Left lung (tissue), 10 donors: ENCODE measurements around the gene ARL4A. TPM values are rescaled to one million over a fixed set of nuclear protein-coding genes. Genes with fewer than 3 reads are reported as not detected.

ENCODE experiments used
- ATAC-seq: fragments of 200-7000 bp; cut with Tn5 transposase; one replicate; pipeline ENCODE4 v1.9.1; 2020; ENCODE audit warnings: moderate library complexity
- DNase-seq, 4 donors: peaks; one replicate each; pipeline ENCODE4 v3.0.0-alpha.2; 2013 to 2020
- H3K27ac ChIP-seq, 2 donors: fragments of 200-600 bp; sonication (generic) in 1 of 2; one replicate each; pipeline versions ENCODE4 v1.5.0 to v1.8.0; 2020 to 2021
- H3K27me3 ChIP-seq, 2 donors: fragments of 200-600 bp; sonication (generic) in 1 of 2; one replicate each; pipeline versions ENCODE4 v1.5.0 to v1.8.0; 2020 to 2021
- H3K36me3 ChIP-seq, 2 donors: fragments of 200-600 bp; sonication (generic) in 1 of 2; one replicate each; pipeline versions ENCODE4 v1.5.0 to v1.8.0; 2020 to 2021
- H3K4me1 ChIP-seq, 2 donors: fragments of 200-600 bp; one replicate each; pipeline ENCODE4 v1.8.0; 2021
- H3K4me3 ChIP-seq, 2 donors: fragments of 200-600 bp; sonication (generic) in 1 of 2; one replicate each; pipeline versions ENCODE4 v1.5.0 to v1.8.0; 2020 to 2021; ENCODE audit warnings: mild to moderate bottlenecking in 1 of 2
- H3K9me3 ChIP-seq, 2 donors: fragments of 200-600 bp; sonication (generic) in 1 of 2; one replicate each; pipeline versions ENCODE4 v1.5.0 to v1.8.0; 2020 to 2021
- intact Hi-C, 2 donors: fragments of 100-400 bp; cut with DNase I; formaldehyde crosslinking; loops; one replicate each; pipeline versions ENCODE4 v1.11.2 to v1.14.2; 2022
- polyA plus RNA-seq, 6 donors: library from polyadenylated mRNA; unstranded; fragments of 120-200 nt; gene quantifications; one replicate each; pipeline ENCODE4 v1.2.1, GENCODE V29; 2013; ENCODE audit not compliant: insufficient read length in 6 of 6
- total RNA-seq, 2 donors: library from RNA; stranded (reverse); fragmentation: NEBNext Ultra II Directional; extraction: Animal tissue kit (Norgen Biotek cat#: 25700); gene quantifications; one replicate each; pipeline ENCODE4 v1.2.1, GENCODE V29; 2021
- TF ChIP-seq, protein P1 (sequence below), 2 donors: fragments of 200-600 bp; sonication (generic) in 1 of 2; IDR thresholded peaks; one replicate each; pipeline versions ENCODE4 v1.5.0 to v1.8.0; 2021; ENCODE audit warnings: antibody characterized with exemption in 2 of 2
- donor health status: DM: no; HTN: yes; CAD: no.
- donor health status: DM: no; HTN: no; CAD: no.

ARL4A gene
- total and polyA plus RNA-seq, 8 donors: 18.4 to 36.8 (median 27.4) TPM

DNA sequence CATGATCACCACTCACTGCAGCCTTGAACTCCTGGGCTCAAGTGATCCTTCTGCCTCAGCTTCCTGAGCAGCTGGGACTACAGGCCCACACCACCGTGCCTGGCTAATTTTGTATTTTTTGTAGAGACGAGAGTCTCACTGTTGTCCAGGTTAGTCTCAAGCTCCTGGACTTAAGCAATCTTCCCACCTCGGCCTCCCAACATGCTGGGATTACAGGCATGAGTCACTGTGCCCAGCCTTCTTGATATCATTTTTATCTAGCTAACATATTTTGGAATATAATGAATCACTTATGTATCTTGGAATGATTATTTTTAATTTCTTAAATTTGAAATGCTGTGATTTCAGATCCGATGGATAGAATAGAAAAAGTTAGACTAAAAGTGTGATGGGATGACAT, 18.4 kb downstream of the ARL4A start:
- intact Hi-C loops: no loop called here
- Histone ChIP-seq H3K27ac (no peak overlapping the region), H3K9me3 (peaks cover 4 to 14% of the 10 kb centered on the region in 2 donors), H3K27me3 (no peaks in the 10 kb centered on the region), H3K36me3 (no peaks in the 10 kb centered on the region), H3K4me3 (no peak overlapping the region), H3K4me1 (peaks cover 4 to 5% of the 10 kb centered on the region in 2 donors)
- DNase-seq: no peak
- TF ChIP-seq, protein P1, sequence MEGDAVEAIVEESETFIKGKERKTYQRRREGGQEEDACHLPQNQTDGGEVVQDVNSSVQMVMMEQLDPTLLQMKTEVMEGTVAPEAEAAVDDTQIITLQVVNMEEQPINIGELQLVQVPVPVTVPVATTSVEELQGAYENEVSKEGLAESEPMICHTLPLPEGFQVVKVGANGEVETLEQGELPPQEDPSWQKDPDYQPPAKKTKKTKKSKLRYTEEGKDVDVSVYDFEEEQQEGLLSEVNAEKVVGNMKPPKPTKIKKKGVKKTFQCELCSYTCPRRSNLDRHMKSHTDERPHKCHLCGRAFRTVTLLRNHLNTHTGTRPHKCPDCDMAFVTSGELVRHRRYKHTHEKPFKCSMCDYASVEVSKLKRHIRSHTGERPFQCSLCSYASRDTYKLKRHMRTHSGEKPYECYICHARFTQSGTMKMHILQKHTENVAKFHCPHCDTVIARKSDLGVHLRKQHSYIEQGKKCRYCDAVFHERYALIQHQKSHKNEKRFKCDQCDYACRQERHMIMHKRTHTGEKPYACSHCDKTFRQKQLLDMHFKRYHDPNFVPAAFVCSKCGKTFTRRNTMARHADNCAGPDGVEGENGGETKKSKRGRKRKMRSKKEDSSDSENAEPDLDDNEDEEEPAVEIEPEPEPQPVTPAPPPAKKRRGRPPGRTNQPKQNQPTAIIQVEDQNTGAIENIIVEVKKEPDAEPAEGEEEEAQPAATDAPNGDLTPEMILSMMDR (IDR thresholded peaks at IDR 0.05): no peak
- no peak for ATAC-seq

DNA sequence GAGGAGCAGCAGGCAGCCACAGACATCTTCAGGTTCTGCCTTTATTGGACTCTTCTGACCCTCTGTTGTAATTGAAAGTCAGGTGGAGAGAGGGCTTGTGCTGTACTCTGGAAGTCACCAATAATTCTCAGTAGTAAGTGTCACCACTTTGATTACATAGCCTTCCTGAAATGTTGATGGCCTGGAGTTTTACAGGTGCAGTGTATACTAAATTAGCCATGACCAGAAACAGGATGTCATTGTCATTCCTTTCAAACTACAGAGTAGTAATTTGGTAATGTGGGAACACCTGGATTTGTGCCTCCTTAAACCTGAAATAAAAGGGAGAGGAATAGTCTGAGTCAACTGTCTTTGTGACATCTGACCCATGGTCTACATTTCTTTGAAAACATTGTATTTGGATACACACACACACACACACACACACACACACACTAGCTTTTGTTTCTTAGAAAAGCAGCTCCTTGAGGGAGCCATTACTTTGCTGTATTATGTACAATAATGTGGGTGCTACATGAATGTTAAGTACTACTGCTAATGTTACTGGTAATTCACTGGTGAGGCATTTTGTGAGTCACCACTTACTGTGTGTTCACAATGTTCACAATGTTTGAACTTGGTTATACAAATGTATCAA, 19.6 kb downstream of the ARL4A start:
- Histone ChIP-seq H3K9me3 (peaks cover 2 to 3% of the 10 kb centered on the region in 2 donors), H3K4me1 (peaks cover 4 to 7% of the 10 kb centered on the region in 2 donors), H3K4me3 (no peak overlapping the region), H3K36me3 (no peaks in the 10 kb centered on the region), H3K27me3 (no peaks in the 10 kb centered on the region), H3K27ac (no peak overlapping the region)
- intact Hi-C loops: no loop called here
- DNase-seq (no peak), ATAC-seq (peak; percentile 93)
- TF ChIP-seq, protein P1 (IDR thresholded peaks at IDR 0.05): no peak

DNA sequence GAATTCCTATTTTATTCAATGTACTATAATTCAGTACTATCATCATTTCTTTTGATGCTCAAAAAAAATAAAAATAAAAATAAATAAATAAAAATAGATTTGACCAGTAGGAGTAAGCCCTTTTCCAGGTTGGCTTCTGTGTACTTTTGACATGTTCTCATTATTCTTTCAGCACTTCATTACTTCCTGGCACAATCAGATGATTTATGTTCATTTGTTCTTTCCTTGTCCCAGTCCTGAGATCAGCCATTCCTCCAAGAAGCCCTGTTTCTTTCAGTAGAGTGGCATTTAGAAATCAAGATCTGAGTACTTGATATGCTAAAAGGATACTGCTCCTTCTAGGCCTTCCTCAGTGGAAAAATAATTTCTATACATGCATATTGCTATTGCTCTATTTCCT, 20.9 kb downstream of the ARL4A start:
- intact Hi-C loops: no loop called here
- TF ChIP-seq, protein P1 (IDR thresholded peaks at IDR 0.05): no peak
- no peak for ATAC-seq
- Histone ChIP-seq H3K36me3 (no peaks in the 10 kb centered on the region), H3K4me1 (peaks cover 4 to 9% of the 10 kb centered on the region in 2 donors), H3K9me3 (no peaks in the 10 kb centered on the region), H3K27ac (no peak overlapping the region), H3K4me3 (no peak overlapping the region), H3K27me3 (no peaks in the 10 kb centered on the region)
- DNase-seq: no peak

DNA sequence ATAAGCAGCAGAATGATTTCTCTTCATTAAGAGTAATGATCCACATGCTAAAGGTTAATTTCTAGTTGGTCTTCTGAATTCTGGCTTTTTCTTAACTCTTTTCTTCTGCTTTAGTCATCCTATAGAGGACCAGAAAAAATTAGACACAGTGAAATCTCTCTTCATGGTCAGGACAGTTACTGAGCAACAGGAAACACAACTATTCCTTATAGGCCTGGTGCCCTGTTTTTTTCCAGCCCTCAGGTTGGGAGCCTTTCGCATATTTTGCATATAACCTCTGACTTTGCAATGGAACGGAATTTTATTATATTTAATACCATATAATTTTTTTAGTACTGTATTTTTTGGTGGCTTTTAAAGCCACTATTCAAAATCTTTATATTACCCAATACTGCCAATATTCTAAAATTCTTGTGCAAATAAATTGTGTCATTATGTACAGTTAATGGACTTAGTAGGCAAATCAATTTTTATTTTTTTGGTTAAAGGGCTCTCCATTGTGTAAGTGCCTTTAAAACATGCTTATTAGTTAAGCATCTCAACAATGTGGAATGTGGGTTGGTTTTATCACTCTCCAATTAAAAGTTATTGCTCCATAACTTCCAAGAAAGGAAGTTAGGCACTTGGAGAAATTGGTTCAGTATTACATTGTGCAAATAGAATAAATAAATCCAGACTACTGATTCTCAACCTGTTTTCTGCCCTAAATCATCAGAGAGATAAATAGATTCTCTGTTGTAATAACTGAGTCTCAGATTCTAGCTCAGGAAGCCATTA, 22.5 kb downstream of the ARL4A start:
- Histone ChIP-seq H3K4me3 (no peak overlapping the region), H3K4me1 (peaks cover 7 to 13% of the 10 kb centered on the region in 2 donors), H3K9me3 (no peaks in the 10 kb centered on the region), H3K27me3 (no peaks in the 10 kb centered on the region), H3K36me3 (no peaks in the 10 kb centered on the region), H3K27ac (peak overlapping the region; percentile 4 to 30)
- ATAC-seq (peak; percentile 43), DNase-seq (no peak)
- TF ChIP-seq, protein P1 (IDR thresholded peaks at IDR 0.05): no peak
- intact Hi-C loops: no loop called here

DNA sequence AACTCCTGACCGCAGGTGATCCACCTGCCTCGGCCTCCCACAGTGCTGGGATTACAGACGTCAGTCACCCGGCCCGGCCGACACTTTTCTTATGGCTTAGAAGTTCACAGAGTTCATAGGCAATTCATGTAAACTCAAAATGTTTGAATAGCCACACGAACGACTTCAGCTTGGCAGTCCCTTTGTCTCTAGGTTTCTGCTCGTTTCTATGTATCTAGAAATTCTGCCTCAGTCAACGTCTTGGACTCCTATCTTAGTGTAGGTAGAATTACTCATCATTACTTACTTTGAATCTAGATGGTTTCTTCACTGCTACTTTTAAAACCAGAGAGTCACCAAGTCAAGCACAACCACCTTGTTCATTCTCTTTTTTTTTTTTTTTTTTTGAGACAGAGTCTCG, 23.7 kb downstream of the ARL4A start:
- intact Hi-C loops: no loop called here
- Histone ChIP-seq H3K36me3 (no peaks in the 10 kb centered on the region), H3K27me3 (no peaks in the 10 kb centered on the region), H3K27ac (no peak overlapping the region), H3K9me3 (no peaks in the 10 kb centered on the region), H3K4me3 (no peak overlapping the region), H3K4me1 (peaks cover 11 to 25% of the 10 kb centered on the region in 2 donors)
- DNase-seq (peak in 1 of 4 donors; percentile 49), ATAC-seq (no peak)
- TF ChIP-seq, protein P1 (IDR thresholded peaks at IDR 0.05): no peak
